C1 segment of cervical spinal cord (tissue), 14 donors: ENCODE data around the gene ZNF436.
"Not testable (repeated sequence)": the region's sequence is repeated elsewhere in the genome, so short reads cannot be mapped to it uniquely, and the experiment has no call there.

ENCODE experiments used
- DNase-seq, 14 donors: peaks; one replicate each; lab custom pipeline; 2025; lab: John Stamatoyannopoulos, UW

ZNF436 gene

GRCh38 chr1:23322770-23323169 is 46.9 kb downstream of the ZNF436 start:
- no peak for DNase-seq

DNA sequence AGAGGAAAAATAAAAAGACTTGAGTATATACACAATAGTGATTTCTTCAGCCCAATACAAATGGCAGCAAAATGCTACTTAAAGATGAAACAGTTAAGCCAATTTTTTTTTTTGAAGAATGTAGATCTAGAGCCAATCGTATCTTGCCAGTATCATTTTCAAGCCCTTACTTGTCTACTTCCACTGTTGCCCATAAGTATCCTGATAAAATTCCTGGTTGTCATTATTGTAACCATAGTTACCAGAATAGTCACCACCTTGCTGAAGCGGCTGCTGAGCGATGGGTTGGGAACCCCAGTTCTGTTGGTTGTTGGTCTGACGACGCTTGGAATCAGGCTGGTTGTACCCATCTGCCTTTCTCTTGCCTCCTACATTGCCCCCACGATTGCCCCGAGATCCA is 59.4 kb downstream of the ZNF436 start:
- DNase-seq, result not testable (repeated sequence)
